H9 (cell line): ENCODE data around the gene CPAMD8. TPM values are rescaled to one million over a fixed set of nuclear protein-coding genes. Genes with fewer than 3 reads are reported as not detected.

ENCODE experiments used
- DNase-seq: peaks from one replicate; pipeline ENCODE4 v3.0.0-alpha.2; 2017
- H2AFZ ChIP-seq: one replicate; pipeline ENCODE4 v1.6.1; 2013; ENCODE audit warnings: mild to moderate bottlenecking, low read length, control low read depth, moderate library complexity
- H2AK5ac ChIP-seq: 2 replicates; pipeline ENCODE4 v1.6.1; 2013; ENCODE audit warnings: low read length, control low read depth, mixed read lengths; ENCODE audit not compliant: insufficient read length
- H2BK120ac ChIP-seq: one replicate; pipeline ENCODE4 v1.6.1; 2013; ENCODE audit warnings: low read depth, mild to moderate bottlenecking, low read length, control low read depth, inconsistent platforms; ENCODE audit not compliant: poor library complexity, severe bottlenecking
- H2BK12ac ChIP-seq: 2 replicates; pipeline ENCODE4 v1.6.1; 2013; ENCODE audit warnings: low read length, control low read depth, mixed read lengths, low read depth; ENCODE audit not compliant: insufficient read length
- H2BK15ac ChIP-seq: 2 replicates; pipeline ENCODE4 v1.6.1; 2013; ENCODE audit warnings: low read depth, low read length, control low read depth
- H2BK20ac ChIP-seq: one replicate; pipeline ENCODE4 v1.6.1; 2013; ENCODE audit warnings: low read depth, mild to moderate bottlenecking, low read length, control low read depth, inconsistent platforms; ENCODE audit not compliant: poor library complexity, severe bottlenecking
- H2BK5ac ChIP-seq: 2 replicates; pipeline ENCODE4 v1.6.1; 2013; ENCODE audit warnings: low read length, control low read depth, mixed read lengths; ENCODE audit not compliant: insufficient read length
- H3K14ac ChIP-seq: 2 replicates; pipeline ENCODE4 v1.6.1; 2013; ENCODE audit warnings: low read length, control low read depth; ENCODE audit not compliant: insufficient read depth
- H3K18ac ChIP-seq: 2 replicates; pipeline ENCODE4 v1.6.1; 2013; ENCODE audit warnings: low read depth, mild to moderate bottlenecking, mixed read lengths, low read length, control low read depth; ENCODE audit not compliant: insufficient read length
- H3K23ac ChIP-seq: 2 replicates; pipeline ENCODE4 v1.6.1; 2013; ENCODE audit warnings: low read length, control low read depth, mixed read lengths, low read depth; ENCODE audit not compliant: insufficient read length
- H3K23me2 ChIP-seq: 2 replicates; pipeline ENCODE4 v1.6.1; 2013; ENCODE audit warnings: low read depth, mild to moderate bottlenecking, mixed read lengths, low read length, control low read depth; ENCODE audit not compliant: insufficient read length, poor library complexity, severe bottlenecking
- H3K27ac ChIP-seq: 2 replicates; pipeline ENCODE4 v1.5.1; 2013; ENCODE audit warnings: low read length, control low read depth, mixed read lengths, low read depth; ENCODE audit not compliant: insufficient read length
- H3K27me3 ChIP-seq: 2 replicates; pipeline ENCODE4 v1.6.1; 2013; ENCODE audit warnings: low read length, control low read depth, inconsistent platforms; ENCODE audit not compliant: insufficient read depth
- H3K4ac ChIP-seq: 2 replicates; pipeline ENCODE4 v1.6.1; 2013; ENCODE audit warnings: low read depth, mild to moderate bottlenecking, control low read depth, inconsistent platforms, low read length, moderate library complexity
- H3K4me1 ChIP-seq: 2 replicates; pipeline ENCODE4 v1.6.1; 2013; ENCODE audit warnings: low read length, control low read depth, inconsistent platforms; ENCODE audit not compliant: insufficient read depth
- H3K4me2 ChIP-seq: 2 replicates; pipeline ENCODE4 v1.6.1; 2013; ENCODE audit warnings: low read length, control low read depth, mixed read lengths; ENCODE audit not compliant: insufficient read length, insufficient read depth
- H3K56ac ChIP-seq: 2 replicates; pipeline ENCODE4 v1.6.1; 2013; ENCODE audit warnings: low read depth, mild to moderate bottlenecking, mixed read lengths, low read length, control low read depth; ENCODE audit not compliant: insufficient read length
- H3K79me1 ChIP-seq: 2 replicates; pipeline ENCODE4 v1.6.1; 2013; ENCODE audit warnings: low read depth, mild to moderate bottlenecking, moderate library complexity, low read length, control low read depth, inconsistent platforms; ENCODE audit not compliant: insufficient read depth, poor library complexity, severe bottlenecking
- H3K79me2 ChIP-seq: 2 replicates; pipeline ENCODE4 v1.6.1; 2013; ENCODE audit warnings: low read length, control low read depth, inconsistent platforms; ENCODE audit not compliant: insufficient read depth
- H3K9ac ChIP-seq: 2 replicates; pipeline ENCODE4 v1.6.1; 2013; ENCODE audit warnings: low read length, control low read depth, mixed read lengths; ENCODE audit not compliant: insufficient read length; ENCODE audit errors: extremely low read depth
- H3K9me3 ChIP-seq: one replicate; pipeline ENCODE4 v1.6.1; 2013; ENCODE audit warnings: low read depth, low read length, inconsistent platforms; ENCODE audit not compliant: control insufficient read depth
- H3T11ph ChIP-seq: one replicate; pipeline ENCODE4 v1.6.1; 2013; ENCODE audit warnings: mild to moderate bottlenecking, low read length, control low read depth, inconsistent platforms
- H4K20me1 ChIP-seq: one replicate; pipeline ENCODE4 v1.6.1; 2013; ENCODE audit not compliant: control insufficient read depth, insufficient read length, insufficient read depth
- H4K5ac ChIP-seq: 2 replicates; pipeline ENCODE4 v1.6.1; 2013; ENCODE audit warnings: low read depth, mild to moderate bottlenecking, mixed read lengths, low read length, control low read depth; ENCODE audit not compliant: insufficient read length
- H4K8ac ChIP-seq: replicated peaks from 2 replicates; pipeline ENCODE4 v1.6.1; 2013; ENCODE audit warnings: low read length, control low read depth, mixed read lengths, low read depth; ENCODE audit not compliant: insufficient read length
- H4K91ac ChIP-seq: 2 replicates; pipeline ENCODE4 v1.6.1; 2013; ENCODE audit warnings: low read depth, mild to moderate bottlenecking, moderate library complexity, mixed read lengths, low read length, control low read depth; ENCODE audit not compliant: insufficient read length
- H3K27ac Mint-ChIP-seq, 3 experiments: 2 replicates in 2 of 3; 3 replicates in 1 of 3; pipeline ENCODE4 v1.8.0; 2020 to 2021; ENCODE audit warnings: mixed read lengths in 3 of 3, mild to moderate bottlenecking in 1 of 3, moderate library complexity in 1 of 3
- H3K27me3 Mint-ChIP-seq: 2 replicates; pipeline ENCODE4 v1.8.0; 2021; ENCODE audit warnings: low read depth, mild to moderate bottlenecking, moderate library complexity, mixed read lengths
- H3K36me3 Mint-ChIP-seq, 3 experiments: 2 replicates in 2 of 3; 3 replicates in 1 of 3; pipeline ENCODE4 v1.8.0; 2020 to 2021; ENCODE audit warnings: low read depth in 3 of 3, mixed read lengths in 3 of 3; ENCODE audit not compliant: insufficient read depth in 1 of 3
- H3K4me1 Mint-ChIP-seq, 2 experiments: 2 replicates each; pipeline ENCODE4 v1.8.0; 2020; ENCODE audit warnings: mixed read lengths in 2 of 2
- H3K4me3 Mint-ChIP-seq, 2 experiments: 2 replicates in 1 of 2; 3 replicates in 1 of 2; pipeline ENCODE4 v1.8.0; 2020 to 2021; ENCODE audit warnings: mild to moderate bottlenecking in 2 of 2, mixed read lengths in 2 of 2, moderate library complexity in 1 of 2
- H3K9me3 Mint-ChIP-seq, 2 experiments: 2 replicates in 1 of 2; 3 replicates in 1 of 2; pipeline ENCODE4 v1.8.0; 2020; ENCODE audit warnings: mild to moderate bottlenecking in 2 of 2, mixed read lengths in 2 of 2, moderate library complexity in 1 of 2
- CTCF ChIP-seq: fragments of 200-600 bp; sonication (generic); conservative IDR thresholded peaks from 3 replicates; pipeline ENCODE4 v1.8.0; 2021; ENCODE audit warnings: antibody characterized with exemption, mild to moderate bottlenecking
- WGBS: extraction: QIAGEN DNeasy Blood & Tissue Kit; methylation state at CpG from one replicate; pipeline ENCODE4 v1.1.7; 2013; ENCODE audit warnings: missing lambda C conversion rate, low lambda C conversion rate, mixed read lengths; ENCODE audit not compliant: insufficient read length; ENCODE audit errors: extremely low coverage; 5-methylcytosine and 5-hydroxymethylcytosine counted together
- total RNA-seq: library from RNA; stranded (reverse); gene quantifications from 2 replicates; pipeline ENCODE4 v1.2.1, GENCODE V29; 2021

Gene CPAMD8
- total RNA-seq, 1 experiment from 2014 or later = 12.0 TPM

GRCh38 chr19:16949496-16950023 is 77.0 kb downstream of the CPAMD8 start:
- Histone ChIP-seq H3K27me3 (no peaks in the 10 kb centered on the region), H3K79me1 (no peaks in the 10 kb centered on the region), H2BK12ac (no peak overlapping the region), H3K56ac (no peak overlapping the region), H3K23me2 (no peaks in the 10 kb centered on the region), H3K4me2 (no peak overlapping the region), H2AFZ (no peak overlapping the region), H4K8ac (no peak overlapping the region), H2BK15ac (no peak overlapping the region), H3K4me1 (no peaks in the 10 kb centered on the region), H3K18ac (no peak overlapping the region), H3K79me2 (no peaks in the 10 kb centered on the region), H2BK20ac (no peak overlapping the region), H4K5ac (no peak overlapping the region), H3K4ac (no peak overlapping the region), H2BK120ac (no peak overlapping the region), H3K14ac (no peak overlapping the region), H3K23ac (no peak overlapping the region), H3K9ac (no peak overlapping the region), H3K9me3 (no peaks in the 10 kb centered on the region), H4K91ac (no peak overlapping the region), H3K27ac (no peak overlapping the region), H3T11ph (no peak overlapping the region), H2AK5ac (no peak overlapping the region), H2BK5ac (no peak overlapping the region), H4K20me1 (no peaks in the 10 kb centered on the region)
- H3K9me3 Mint-ChIP-seq = peaks cover 0 to 7% of the 10 kb centered on the region in 2 experiments; a peak in 4 of 5 replicates
- H3K27me3 Mint-ChIP-seq = no peaks in the 10 kb centered on the region
- peaks cover 0 to under 1% of the 10 kb centered on the region in 2 experiments; a peak in 1 of 4 replicates for H3K4me1 Mint-ChIP-seq
- no peak for DNase-seq
- H3K4me3 Mint-ChIP-seq = no peak overlapping the region
- WGBS = no CpG with 5 or more reads among the region's 8 CpGs
- H3K36me3 Mint-ChIP-seq = peaks cover 6 to 7% (median 6%) of the 10 kb centered on the region in 3 experiments
- no peak for TF ChIP-seq CTCF
- H3K27ac Mint-ChIP-seq = 0 out of 7 replicates have a peak overlapping the region, but pooled peaks of 1 of the 3 experiments have one; percentile 5
